Measurements from ENCODE around the gene STXBP1. TPM values are rescaled to one million over a fixed set of nuclear protein-coding genes. Genes with fewer than 3 reads are reported as not detected.

STXBP1 gene
- total RNA-seq, 2 donors from 2014 or later: 8.2 to 15.8 TPM

DNA sequence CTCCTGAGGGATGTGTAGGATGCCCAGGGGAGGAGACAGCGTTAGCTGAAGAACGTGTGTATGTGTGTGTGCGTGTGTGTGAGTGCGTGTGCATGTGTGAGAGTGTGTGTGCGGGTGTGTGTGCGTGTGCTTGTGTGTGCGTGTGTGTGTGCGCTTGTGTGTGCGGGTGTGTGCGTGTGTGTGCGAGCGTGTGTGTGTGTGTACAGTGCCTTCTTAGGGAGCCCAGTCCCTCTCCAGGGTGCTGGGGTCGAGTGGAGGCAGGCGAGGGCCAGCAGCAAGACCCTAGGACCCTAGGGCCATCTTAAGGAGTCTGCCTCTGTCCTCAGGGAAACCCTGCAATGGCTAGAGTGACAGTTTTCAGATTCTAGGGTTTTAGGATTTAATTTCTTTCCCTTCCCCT, 26.0 kb upstream of the STXBP1 start:
- H3K36me3 ChIP-seq: no peaks in the 10 kb centered on the region
- no peak overlapping the region for H3K4me3 ChIP-seq
- no peak overlapping the region for H3K27ac ChIP-seq
- intact Hi-C loops (cut with DNase I): loop anchor here (2.0 kb wide), 1 partner anchor 81 kb away; no protein-coding TSS in a partner anchor
- no peak for DNase-seq
- H3K9ac ChIP-seq (ENCODE audit: low read depth in 2 of 2, low read length in 2 of 2): no peak overlapping the region
- no peaks in the 10 kb centered on the region for H3K9me3 ChIP-seq
- H3K4me1 ChIP-seq: peaks cover 3% of the 10 kb centered on the region
- TF ChIP-seq, protein P1, sequence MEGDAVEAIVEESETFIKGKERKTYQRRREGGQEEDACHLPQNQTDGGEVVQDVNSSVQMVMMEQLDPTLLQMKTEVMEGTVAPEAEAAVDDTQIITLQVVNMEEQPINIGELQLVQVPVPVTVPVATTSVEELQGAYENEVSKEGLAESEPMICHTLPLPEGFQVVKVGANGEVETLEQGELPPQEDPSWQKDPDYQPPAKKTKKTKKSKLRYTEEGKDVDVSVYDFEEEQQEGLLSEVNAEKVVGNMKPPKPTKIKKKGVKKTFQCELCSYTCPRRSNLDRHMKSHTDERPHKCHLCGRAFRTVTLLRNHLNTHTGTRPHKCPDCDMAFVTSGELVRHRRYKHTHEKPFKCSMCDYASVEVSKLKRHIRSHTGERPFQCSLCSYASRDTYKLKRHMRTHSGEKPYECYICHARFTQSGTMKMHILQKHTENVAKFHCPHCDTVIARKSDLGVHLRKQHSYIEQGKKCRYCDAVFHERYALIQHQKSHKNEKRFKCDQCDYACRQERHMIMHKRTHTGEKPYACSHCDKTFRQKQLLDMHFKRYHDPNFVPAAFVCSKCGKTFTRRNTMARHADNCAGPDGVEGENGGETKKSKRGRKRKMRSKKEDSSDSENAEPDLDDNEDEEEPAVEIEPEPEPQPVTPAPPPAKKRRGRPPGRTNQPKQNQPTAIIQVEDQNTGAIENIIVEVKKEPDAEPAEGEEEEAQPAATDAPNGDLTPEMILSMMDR (IDR thresholded peaks at IDR 0.05): no peak
- H3K27me3 ChIP-seq: no peaks in the 10 kb centered on the region

DNA sequence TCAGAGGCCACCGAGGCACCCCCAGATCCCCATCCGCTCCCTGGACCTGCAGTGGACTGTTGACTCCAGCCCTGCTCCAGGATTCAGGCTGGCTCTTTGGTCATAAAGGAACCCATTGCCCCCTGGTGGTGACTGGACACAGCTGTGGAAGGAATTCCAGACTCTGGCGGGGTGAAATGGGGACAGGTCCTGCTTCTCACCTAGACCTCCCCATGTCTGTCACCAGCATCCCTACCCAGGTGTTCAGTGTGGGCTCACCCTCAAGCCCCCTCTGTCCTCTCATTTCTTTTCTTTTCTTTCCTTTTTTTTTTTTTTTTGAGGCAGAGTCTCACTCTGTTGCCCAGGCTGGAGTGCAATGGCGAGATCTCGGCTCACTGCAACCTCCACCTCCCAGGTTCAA, 25.5 kb upstream of the STXBP1 start:
- Histone ChIP-seq H3K4me1 (peaks cover 3% of the 10 kb centered on the region), H3K36me3 (no peaks in the 10 kb centered on the region), H3K27ac (no peak overlapping the region), H3K9me3 (no peaks in the 10 kb centered on the region), H3K4me3 (no peak overlapping the region), H3K27me3 (no peaks in the 10 kb centered on the region), H3K9ac (ENCODE audit: low read depth in 2 of 2, low read length in 2 of 2) (no peak overlapping the region)
- TF ChIP-seq, protein P1 (IDR thresholded peaks at IDR 0.05): peak; percentile 85
- intact Hi-C loops (cut with DNase I): loop anchor here (2.0 kb wide), 1 partner anchor 82 kb away; no protein-coding TSS in a partner anchor
- DNase-seq: peak; percentile 89

DNA sequence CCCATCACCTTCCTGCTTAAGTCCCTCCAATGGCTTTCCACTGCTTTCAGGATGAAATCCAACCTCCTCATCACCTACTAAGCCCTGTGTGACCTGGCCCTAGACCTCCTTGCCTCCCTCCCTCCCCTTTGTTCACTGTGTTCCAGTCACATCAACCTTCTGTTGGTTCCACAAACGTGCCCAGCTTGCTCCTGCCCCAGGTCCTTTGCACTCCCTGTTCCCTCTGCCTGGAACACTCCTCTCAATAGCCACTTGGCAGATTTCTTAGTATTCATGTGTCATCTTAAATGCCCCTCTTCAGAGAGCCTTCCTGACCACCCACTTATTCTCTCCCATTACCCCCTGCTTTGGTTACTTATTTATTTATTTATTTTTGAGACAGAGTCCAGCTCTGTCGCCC, 24.1 kb upstream of the STXBP1 start:
- Histone ChIP-seq H3K9me3 (no peaks in the 10 kb centered on the region), H3K27ac (peak overlapping the region; percentile 73), H3K4me1 (peaks cover 3% of the 10 kb centered on the region), H3K27me3 (no peaks in the 10 kb centered on the region), H3K36me3 (no peaks in the 10 kb centered on the region), H3K4me3 (no peak overlapping the region), H3K9ac (ENCODE audit: low read depth in 2 of 2, low read length in 2 of 2) (no peak overlapping the region)
- no peak for DNase-seq
- intact Hi-C loops (cut with DNase I): loop anchor here (2.0 kb wide), 1 partner anchor 83 kb away; no protein-coding TSS in a partner anchor
- TF ChIP-seq, protein P1 (IDR thresholded peaks at IDR 0.05): no peak

DNA sequence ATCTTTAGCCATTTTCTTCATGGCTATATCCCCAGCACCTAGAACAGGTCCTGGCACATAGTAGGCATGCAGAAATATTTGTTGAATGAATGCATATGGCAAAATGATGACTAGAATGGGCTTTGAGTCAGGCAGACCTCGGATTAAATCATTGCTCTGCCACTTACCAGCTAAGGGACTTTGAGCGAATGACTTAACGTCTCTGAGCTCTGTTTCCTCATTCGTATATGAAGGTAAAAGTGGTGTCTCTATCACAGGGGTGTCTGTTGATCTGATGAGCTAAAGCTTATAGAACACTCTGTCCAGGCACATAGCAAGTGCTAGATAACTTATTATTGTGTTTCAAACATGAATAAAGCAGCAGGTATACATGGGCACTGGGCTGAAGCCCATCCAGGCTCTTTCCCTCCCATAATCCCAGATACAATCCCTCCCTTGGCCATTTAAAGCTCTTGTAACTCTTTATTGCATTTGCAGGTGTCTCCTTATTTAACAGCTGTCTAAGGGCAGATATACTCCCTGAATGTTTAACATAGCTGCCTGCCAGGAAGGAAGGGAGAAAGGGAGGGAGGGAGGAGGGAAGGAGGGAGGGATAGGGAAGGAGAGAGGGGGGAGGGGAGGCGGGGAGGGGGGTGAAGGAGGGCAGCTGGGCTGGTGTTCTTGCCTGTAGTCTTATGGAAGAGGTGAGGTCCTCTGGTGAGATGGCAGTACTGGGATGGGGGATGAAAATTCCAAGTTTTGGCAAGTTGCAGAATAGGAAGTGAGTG, 23.2 kb upstream of the STXBP1 start:
- intact Hi-C loops (cut with DNase I): no loop called here
- no peak overlapping the region for H3K4me3 ChIP-seq
- TF ChIP-seq, protein P1 (IDR thresholded peaks at IDR 0.05): no peak

DNA sequence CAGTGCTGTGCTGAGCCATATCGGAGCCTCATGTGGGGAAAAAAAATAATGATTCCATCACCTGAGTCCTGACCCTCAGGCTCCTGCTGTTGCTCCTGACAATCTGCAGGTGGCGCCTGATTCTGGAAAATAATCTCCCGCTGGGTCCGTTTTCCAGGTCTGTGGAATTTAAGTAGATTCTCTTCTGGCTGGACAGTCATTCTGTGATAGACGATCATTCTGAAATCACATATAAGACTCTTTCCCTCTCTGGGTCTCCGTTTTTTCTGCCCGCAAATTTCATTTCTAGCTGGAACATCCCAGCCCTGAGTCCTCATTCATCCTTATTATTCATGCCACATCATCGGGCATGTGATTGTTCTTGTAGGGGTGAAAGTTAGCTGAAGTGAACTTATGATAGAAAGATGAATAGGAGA, 22.1 kb upstream of the STXBP1 start:
- peak overlapping the region; percentile 73 for H3K27ac ChIP-seq
- intact Hi-C loops (cut with DNase I): loop anchor here (2.0 to 5.0 kb wide), 2 partner anchors 145 to 332 kb away; partner anchors contain the start of gene TOR2A
- peak; percentile 82 for DNase-seq

More for the DNA sequence above, 23.2 kb upstream of the STXBP1 start:
- H3K9me3 ChIP-seq: no peaks in the 10 kb centered on the region
- DNase-seq: peak; percentile 55
- H3K4me1 ChIP-seq: peaks cover 3% of the 10 kb centered on the region
- no peaks in the 10 kb centered on the region for H3K27me3 ChIP-seq
- no peaks in the 10 kb centered on the region for H3K36me3 ChIP-seq
- peak overlapping the region; percentile 73 for H3K27ac ChIP-seq
- peak overlapping the region in 1 of 2 donors; percentile 14 for H3K9ac ChIP-seq (ENCODE audit: low read depth in 2 of 2, low read length in 2 of 2)

More for the DNA sequence above, 22.1 kb upstream of the STXBP1 start:
- H3K9ac ChIP-seq (ENCODE audit: low read depth in 2 of 2, low read length in 2 of 2): no peak overlapping the region
- H3K4me1 ChIP-seq: peaks cover 3% of the 10 kb centered on the region
- H3K4me3 ChIP-seq: no peak overlapping the region
- no peaks in the 10 kb centered on the region for H3K27me3 ChIP-seq
- no peaks in the 10 kb centered on the region for H3K9me3 ChIP-seq
- TF ChIP-seq, protein P1 (IDR thresholded peaks at IDR 0.05): peak; percentile 92
- no peaks in the 10 kb centered on the region for H3K36me3 ChIP-seq
